ENCODE results near the gene PTRHD1. TPM values are rescaled to one million over a fixed set of nuclear protein-coding genes. Genes with fewer than 3 reads are reported as not detected.
A peak's percentile ranks its signal among the peaks of the same experiment; 100 is the strongest.

The PTRHD1 gene
- polyA plus RNA-seq, 1 donor, result 38.6 TPM

- 100% methylated on average over 2 of the region's 6 CpGs for WGBS (ENCODE audit: insufficient coverage, low lambda C conversion rate)
- Histone ChIP-seq H3K9me3 (ENCODE audit: control insufficient read depth, low read depth, low read length) (no peaks in the 10 kb centered on the region), H3K27ac (ENCODE audit: low read length) (no peak overlapping the region), H3K4me1 (ENCODE audit: control insufficient read depth, insufficient read depth, low read length) (no peaks in the 10 kb centered on the region), H3K27me3 (ENCODE audit: control insufficient read depth, insufficient read depth, low read length) (no peaks in the 10 kb centered on the region), H3K36me3 (ENCODE audit: control insufficient read depth, insufficient read depth, low read length) (peaks cover 8% of the 10 kb centered on the region), H3K4me3 (ENCODE audit: low read length) (no peak overlapping the region)
- DNase-seq, result no peak
Observed at GRCh38 chr2:24785671-24786321, 7.4 kb downstream of the PTRHD1 start.

- Histone ChIP-seq H3K9me3 (ENCODE audit: control insufficient read depth, low read depth, low read length) (no peaks in the 10 kb centered on the region), H3K4me1 (ENCODE audit: control insufficient read depth, insufficient read depth, low read length) (peaks cover 4% of the 10 kb centered on the region), H3K4me3 (ENCODE audit: low read length) (no peak overlapping the region), H3K27me3 (ENCODE audit: control insufficient read depth, insufficient read depth, low read length) (no peaks in the 10 kb centered on the region), H3K36me3 (ENCODE audit: control insufficient read depth, insufficient read depth, low read length) (no peaks in the 10 kb centered on the region), H3K27ac (ENCODE audit: low read length) (no peak overlapping the region)
- no CpG with 5 or more reads among the region's 3 CpGs for WGBS (ENCODE audit: insufficient coverage, low lambda C conversion rate)
- no peak for DNase-seq
Observed at GRCh38 chr2:24783641-24784040, 9.6 kb downstream of the PTRHD1 start.

GRCh38 chr2:24779116-24779515, 14.1 kb downstream of the PTRHD1 start:
- no CpG with 5 or more reads among the region's 2 CpGs for WGBS (ENCODE audit: insufficient coverage, low lambda C conversion rate)
- no peak overlapping the region for H3K4me3 ChIP-seq (ENCODE audit: low read length)
- peak; percentile 46 to 69 for DNase-seq

GRCh38 chr2:24774373-24774772, 18.8 kb downstream of the PTRHD1 start:
- H3K4me3 ChIP-seq (ENCODE audit: low read length), result no peak overlapping the region
- H3K27ac ChIP-seq (ENCODE audit: low read length), result no peak overlapping the region
- peaks cover 4% of the 10 kb centered on the region for H3K4me1 ChIP-seq (ENCODE audit: control insufficient read depth, insufficient read depth, low read length)
- no CpG with 5 or more reads among the region's 3 CpGs for WGBS (ENCODE audit: insufficient coverage, low lambda C conversion rate)
- no peak for DNase-seq
- no peaks in the 10 kb centered on the region for H3K9me3 ChIP-seq (ENCODE audit: control insufficient read depth, low read depth, low read length)
- no peaks in the 10 kb centered on the region for H3K27me3 ChIP-seq (ENCODE audit: control insufficient read depth, insufficient read depth, low read length)
- peaks cover 12% of the 10 kb centered on the region for H3K36me3 ChIP-seq (ENCODE audit: control insufficient read depth, insufficient read depth, low read length)

More at GRCh38 chr2:24779116-24779515, 14.1 kb downstream of the PTRHD1 start:
- peaks cover 4% of the 10 kb centered on the region for H3K4me1 ChIP-seq (ENCODE audit: control insufficient read depth, insufficient read depth, low read length)
- H3K36me3 ChIP-seq (ENCODE audit: control insufficient read depth, insufficient read depth, low read length), result no peaks in the 10 kb centered on the region
- H3K27me3 ChIP-seq (ENCODE audit: control insufficient read depth, insufficient read depth, low read length), result no peaks in the 10 kb centered on the region
- H3K27ac ChIP-seq (ENCODE audit: low read length), result peak overlapping the region; percentile 82
- H3K9me3 ChIP-seq (ENCODE audit: control insufficient read depth, low read depth, low read length), result no peaks in the 10 kb centered on the region

GRCh38 chr2:24771764-24772586, 21.2 kb downstream of the PTRHD1 start:
- Histone ChIP-seq H3K4me1 (ENCODE audit: control insufficient read depth, insufficient read depth, low read length) (no peaks in the 10 kb centered on the region), H3K27me3 (ENCODE audit: control insufficient read depth, insufficient read depth, low read length) (no peaks in the 10 kb centered on the region), H3K9me3 (ENCODE audit: control insufficient read depth, low read depth, low read length) (no peaks in the 10 kb centered on the region), H3K27ac (ENCODE audit: low read length) (no peak overlapping the region), H3K4me3 (ENCODE audit: low read length) (no peak overlapping the region), H3K36me3 (ENCODE audit: control insufficient read depth, insufficient read depth, low read length) (peaks cover 27% of the 10 kb centered on the region)
- no CpG with 5 or more reads among the region's 5 CpGs for WGBS (ENCODE audit: insufficient coverage, low lambda C conversion rate)
- DNase-seq, result no peak

- no peak overlapping the region for H3K27ac ChIP-seq (ENCODE audit: low read length)
- H3K27me3 ChIP-seq (ENCODE audit: control insufficient read depth, insufficient read depth, low read length), result no peaks in the 10 kb centered on the region
- H3K36me3 ChIP-seq (ENCODE audit: control insufficient read depth, insufficient read depth, low read length), result peaks cover 34% of the 10 kb centered on the region
- no peaks in the 10 kb centered on the region for H3K9me3 ChIP-seq (ENCODE audit: control insufficient read depth, low read depth, low read length)
- no peak overlapping the region for H3K4me3 ChIP-seq (ENCODE audit: low read length)
- 60% methylated on average over 2 of the region's 5 CpGs for WGBS (ENCODE audit: insufficient coverage, low lambda C conversion rate)
- H3K4me1 ChIP-seq (ENCODE audit: control insufficient read depth, insufficient read depth, low read length), result no peaks in the 10 kb centered on the region
- no peak for DNase-seq
Observed at GRCh38 chr2:24771061-24771460, 22.1 kb downstream of the PTRHD1 start.

GRCh38 chr2:24768601-24769000, 24.6 kb downstream of the PTRHD1 start:
- H3K4me3 ChIP-seq (ENCODE audit: low read length), result no peak overlapping the region
- WGBS (ENCODE audit: insufficient coverage, low lambda C conversion rate), result 100% methylated on average over 3 of the region's 7 CpGs

GRCh38 chr2:24768013-24768412, 25.2 kb downstream of the PTRHD1 start:
- Histone ChIP-seq H3K9me3 (ENCODE audit: control insufficient read depth, low read depth, low read length) (no peaks in the 10 kb centered on the region), H3K4me3 (ENCODE audit: low read length) (no peak overlapping the region), H3K4me1 (ENCODE audit: control insufficient read depth, insufficient read depth, low read length) (no peaks in the 10 kb centered on the region), H3K27me3 (ENCODE audit: control insufficient read depth, insufficient read depth, low read length) (no peaks in the 10 kb centered on the region), H3K36me3 (ENCODE audit: control insufficient read depth, insufficient read depth, low read length) (peaks cover 51% of the 10 kb centered on the region), H3K27ac (ENCODE audit: low read length) (no peak overlapping the region)
- no peak for DNase-seq
- WGBS (ENCODE audit: insufficient coverage, low lambda C conversion rate), result 86% methylated on average over 1 of the region's 5 CpGs

More at GRCh38 chr2:24768601-24769000, 24.6 kb downstream of the PTRHD1 start:
- Histone ChIP-seq H3K27me3 (ENCODE audit: control insufficient read depth, insufficient read depth, low read length) (no peaks in the 10 kb centered on the region), H3K9me3 (ENCODE audit: control insufficient read depth, low read depth, low read length) (no peaks in the 10 kb centered on the region), H3K36me3 (ENCODE audit: control insufficient read depth, insufficient read depth, low read length) (peaks cover 49% of the 10 kb centered on the region), H3K4me1 (ENCODE audit: control insufficient read depth, insufficient read depth, low read length) (no peaks in the 10 kb centered on the region), H3K27ac (ENCODE audit: low read length) (no peak overlapping the region)
- DNase-seq, result no peak

- Histone ChIP-seq H3K36me3 (ENCODE audit: control insufficient read depth, insufficient read depth, low read length) (peaks cover 63% of the 10 kb centered on the region), H3K4me1 (ENCODE audit: control insufficient read depth, insufficient read depth, low read length) (no peaks in the 10 kb centered on the region), H3K4me3 (ENCODE audit: low read length) (no peak overlapping the region), H3K27ac (ENCODE audit: low read length) (no peak overlapping the region), H3K9me3 (ENCODE audit: control insufficient read depth, low read depth, low read length) (no peaks in the 10 kb centered on the region), H3K27me3 (ENCODE audit: control insufficient read depth, insufficient read depth, low read length) (no peaks in the 10 kb centered on the region)
- WGBS (ENCODE audit: insufficient coverage, low lambda C conversion rate), result 92% methylated on average over 2 of the region's 6 CpGs
- no peak for DNase-seq
Observed at GRCh38 chr2:24766609-24767008, 26.6 kb downstream of the PTRHD1 start.

- Histone ChIP-seq H3K27ac (ENCODE audit: low read length) (no peak overlapping the region), H3K36me3 (ENCODE audit: control insufficient read depth, insufficient read depth, low read length) (peaks cover 55% of the 10 kb centered on the region), H3K4me1 (ENCODE audit: control insufficient read depth, insufficient read depth, low read length) (no peaks in the 10 kb centered on the region), H3K9me3 (ENCODE audit: control insufficient read depth, low read depth, low read length) (no peaks in the 10 kb centered on the region), H3K27me3 (ENCODE audit: control insufficient read depth, insufficient read depth, low read length) (no peaks in the 10 kb centered on the region), H3K4me3 (ENCODE audit: low read length) (no peak overlapping the region)
- DNase-seq, result no peak
- WGBS (ENCODE audit: insufficient coverage, low lambda C conversion rate), result no CpG with 5 or more reads among the region's 4 CpGs
Observed at GRCh38 chr2:24763843-24764242, 29.3 kb downstream of the PTRHD1 start.

Data from large intestine (tissue), 3 donors.